ENCODE measurements around the gene GJA1.

The GJA1 gene

GRCh38 chr6:121482004-121482693 lies 46.7 kb downstream of the GJA1 start:
- peak; percentile 44 for DNase-seq (ENCODE audit: low spot score)
- FAIRE-seq, result peak; percentile 47

GRCh38 chr6:121482751-121483150 lies 47.3 kb downstream of the GJA1 start:
- FAIRE-seq (no peak), DNase-seq (ENCODE audit: low spot score) (no peak)

GRCh38 chr6:121485359-121485811 lies 49.9 kb downstream of the GJA1 start:
- FAIRE-seq (no peak), DNase-seq (ENCODE audit: low spot score) (no peak)

- no peak for DNase-seq (ENCODE audit: low spot score)
- FAIRE-seq, result no peak
Observed at GRCh38 chr6:121491576-121491975, 56.1 kb downstream of the GJA1 start.

- no peak for DNase-seq (ENCODE audit: low spot score)
- no peak for FAIRE-seq
Observed at GRCh38 chr6:121492536-121492935, 57.1 kb downstream of the GJA1 start.

- DNase-seq (ENCODE audit: low spot score) (no peak), FAIRE-seq (no peak)
Observed at GRCh38 chr6:121497970-121498375, 62.5 kb downstream of the GJA1 start.

GRCh38 chr6:121498481-121499276 lies 63.2 kb downstream of the GJA1 start:
- FAIRE-seq (peak; percentile 68), DNase-seq (ENCODE audit: low spot score) (peak; percentile 30)
